Spleen (tissue), 11 donors: ENCODE measurements around the gene CRMP1. TPM values are rescaled to one million over a fixed set of nuclear protein-coding genes. Genes with fewer than 3 reads are reported as not detected.
"Not testable (repeated sequence)": the region's sequence is repeated elsewhere in the genome, so short reads cannot be mapped to it uniquely, and the experiment has no call there.

Experiments
- DNase-seq: peaks from one replicate; pipeline ENCODE4 v3.0.0-alpha.2; 2020
- H3K27ac ChIP-seq, 8 donors: fragments of 200-600 bp; sonication (generic) in 7 of 8; 1 replicate in 4 of 8; 2 replicates in 4 of 8; pipeline versions ENCODE4 v1.5.0 to v1.8.0; 2016 to 2021; ENCODE audit warnings: inconsistent platforms in 4 of 8, mild to moderate bottlenecking in 4 of 8, moderate library complexity in 1 of 8
- H3K27me3 ChIP-seq, 7 donors: fragments of 200-600 bp; sonication (generic) in 6 of 7; replicated peaks in 1 of 7; 1 replicate in 4 of 7; 2 replicates in 3 of 7; pipeline versions ENCODE4 v1.5.0 to v1.8.0; 2016 to 2021; ENCODE audit warnings: inconsistent platforms in 3 of 7, mild to moderate bottlenecking in 1 of 7
- H3K36me3 ChIP-seq, 6 donors: fragments of 200-600 bp; sonication (generic) in 5 of 6; 1 replicate in 4 of 6; 2 replicates in 2 of 6; pipeline versions ENCODE4 v1.5.0 to v1.8.0; 2016 to 2021; ENCODE audit warnings: inconsistent platforms in 2 of 6
- H3K4me1 ChIP-seq, 6 donors: fragments of 200-600 bp; sonication (generic) in 5 of 6; 1 replicate in 3 of 6; 2 replicates in 3 of 6; pipeline versions ENCODE4 v1.5.0 to v1.8.0; 2016 to 2021; ENCODE audit warnings: inconsistent platforms in 3 of 6
- H3K4me3 ChIP-seq, 8 donors: fragments of 200-600 bp; sonication (generic) in 7 of 8; 1 replicate in 4 of 8; 2 replicates in 4 of 8; pipeline versions ENCODE4 v1.5.0 to v1.8.0; 2016 to 2021; ENCODE audit warnings: inconsistent platforms in 4 of 8, mild to moderate bottlenecking in 4 of 8, moderate library complexity in 2 of 8
- H3K9me3 ChIP-seq, 8 donors: fragments of 200-600 bp; sonication (generic) in 7 of 8; 1 replicate in 4 of 8; 2 replicates in 4 of 8; pipeline versions ENCODE4 v1.5.0 to v1.8.0; 2016 to 2021; ENCODE audit warnings: inconsistent platforms in 4 of 8
- CTCF ChIP-seq, 11 experiments: fragments of 200-600 bp in 7 of 11; fragments of 450-650 bp in 4 of 11; sonication (generic) in 4 of 11; IDR thresholded peaks in 8 of 11; conservative IDR thresholded peaks in 3 of 11; 1 replicate in 7 of 11; 2 replicates in 4 of 11; pipeline versions ENCODE4 v1.4.0 to v1.8.0; 2016 to 2021; ENCODE audit warnings: antibody characterized with exemption in 11 of 11, inconsistent platforms in 4 of 11, mild to moderate bottlenecking in 1 of 11
- POLR2A ChIP-seq, 3 donors: fragments of 450-650 bp; IDR thresholded peaks; one replicate each; pipeline ENCODE4 v1.5.1; 2017; ENCODE audit warnings: antibody characterized with exemption in 3 of 3, mild to moderate bottlenecking in 1 of 3
- POLR2AphosphoS5 ChIP-seq, 3 donors: sonication (generic); formaldehyde crosslinking; IDR thresholded peaks; one replicate each; pipeline ENCODE4 v1.5.1; 2017; ENCODE audit warnings: antibody characterized with exemption in 3 of 3
- WGBS, 5 donors: extraction: QIAGEN DNeasy Blood & Tissue Kit in 3 of 5; methylation state at CpG; one replicate each; pipeline versions ENCODE4 v1.1.5 to v1.1.7; 2013 to 2018; 5-methylcytosine and 5-hydroxymethylcytosine counted together
- intact Hi-C: fragments of 100-400 bp; cut with DNase I; formaldehyde crosslinking; loops from one replicate; pipeline ENCODE4 v1.15.0; 2023; ENCODE audit warnings: low total_unique reads
- polyA plus RNA-seq, 3 donors: library from polyadenylated mRNA; stranded (reverse); fragments of 200-250 nt; gene quantifications; one replicate each; pipeline ENCODE4 v1.2.1, GENCODE V29; 2013
- total RNA-seq, 7 donors: library from RNA; depleted of rRNA in 3 of 7; stranded (reverse); fragments of >200 nt in 3 of 7; fragmentation: NEBNext Ultra II Directional in 4 of 7; extraction: Animal tissue kit (Norgen Biotek cat#: 25700) in 4 of 7; gene quantifications; one replicate each; pipeline versions ENCODE4 v1.1.0 to v1.2.1, GENCODE V29; 2016 to 2021
- donor health status: healthy with polysubstance abuse.
- donor health status: DM: no; HTN: no; CAD: no; lungs with moderate emphysema.
- donor health status: DM: no; HTN: no; CAD: no.
- donor health status: Bipolar disorder and iron deficiency.
- donor health status: healthy.
- donor health status: DM: no; HTN: no; CAD: no.
- donor health status: DM: yes; HTN: yes; CAD: no.

CRMP1 gene
- total and polyA plus RNA-seq, 10 donors: 0.03 to 2.3 (median 0.85) TPM; not detected in 1

- Histone ChIP-seq H3K4me1 (no peaks in the 10 kb centered on the region), H3K27ac (no peak overlapping the region), H3K4me3 (no peak overlapping the region), H3K9me3 (peaks cover 0 to 4% (median 0%) of the 10 kb centered on the region in 8 donors), H3K36me3 (no peaks in the 10 kb centered on the region), H3K27me3 (peaks cover 0 to 22% (median 0%) of the 10 kb centered on the region in 7 donors)
- WGBS, 5 donors: 83 to 88% (median 87%) methylated on average over 16 of the region's 16 CpGs
- no peak for DNase-seq
- no peak for TF ChIP-seq CTCF (IDR thresholded peaks at IDR 0.05 in 8 of 11, conservative IDR thresholded peaks at IDR 0.05 in 3 of 11)
- no peak for TF ChIP-seq POLR2A (IDR thresholded peaks at IDR 0.05)
- TF ChIP-seq POLR2AphosphoS5 (IDR thresholded peaks at IDR 0.05): no peak
- intact Hi-C loops: no loop called here
Measured at GRCh38 chr4:5858020-5858769, 34.7 kb downstream of the CRMP1 start.

- TF ChIP-seq CTCF (IDR thresholded peaks at IDR 0.05 in 8 of 11, conservative IDR thresholded peaks at IDR 0.05 in 3 of 11): no peak
- no peak for TF ChIP-seq POLR2A (IDR thresholded peaks at IDR 0.05)
- TF ChIP-seq POLR2AphosphoS5 (IDR thresholded peaks at IDR 0.05): no peak
- Histone ChIP-seq H3K27ac (no peak overlapping the region), H3K9me3 (peaks cover 0 to 4% (median 0%) of the 10 kb centered on the region in 8 donors), H3K4me3 (no peak overlapping the region), H3K36me3 (no peaks in the 10 kb centered on the region), H3K4me1 (no peaks in the 10 kb centered on the region), H3K27me3 (peaks cover 0 to 14% (median 0%) of the 10 kb centered on the region in 7 donors)
- no peak for DNase-seq
- 71 to 91% (median 83%) methylated on average over 2 of the region's 2 CpGs for WGBS, 5 donors
- intact Hi-C loops: no loop called here
Measured at GRCh38 chr4:5857199-5857598, 35.7 kb downstream of the CRMP1 start.

- intact Hi-C loops, DNase-seq, H3K27me3 ChIP-seq, H3K36me3 ChIP-seq, H3K27ac ChIP-seq, H3K9me3 ChIP-seq, H3K4me3 ChIP-seq, H3K4me1 ChIP-seq: not testable (repeated sequence)
- 93 to 97% (median 95%) methylated on average over 3 of the region's 3 CpGs for WGBS, 5 donors
Measured at GRCh38 chr4:5856362-5856761, 36.5 kb downstream of the CRMP1 start.

- Histone ChIP-seq H3K36me3 (no peaks in the 10 kb centered on the region), H3K9me3 (no peaks in the 10 kb centered on the region), H3K27me3 (peaks cover 0 to 12% (median 0%) of the 10 kb centered on the region in 7 donors), H3K4me1 (no peaks in the 10 kb centered on the region), H3K4me3 (no peak overlapping the region), H3K27ac (no peak overlapping the region)
- no peak for DNase-seq
- intact Hi-C loops: no loop called here
- no peak for TF ChIP-seq POLR2AphosphoS5 (IDR thresholded peaks at IDR 0.05)
- TF ChIP-seq POLR2A (IDR thresholded peaks at IDR 0.05): no peak
- TF ChIP-seq CTCF (IDR thresholded peaks at IDR 0.05 in 8 of 11, conservative IDR thresholded peaks at IDR 0.05 in 3 of 11): no peak
- 86 to 96% (median 93%) methylated on average over 3 of the region's 3 CpGs for WGBS, 5 donors
Measured at GRCh38 chr4:5854929-5855328, 38.0 kb downstream of the CRMP1 start.
